HG02870 (cell line): Measurements from ENCODE around the gene UNC5A.

Experiments
- ATAC-seq: cut with Tn5 transposase; IDR thresholded peaks from one replicate; pipeline ENCODE4 v1.9.1; 2021; ENCODE audit warnings: mild to moderate bottlenecking, moderate library complexity; ENCODE audit not compliant: unreplicated experiment

The UNC5A gene

DNA sequence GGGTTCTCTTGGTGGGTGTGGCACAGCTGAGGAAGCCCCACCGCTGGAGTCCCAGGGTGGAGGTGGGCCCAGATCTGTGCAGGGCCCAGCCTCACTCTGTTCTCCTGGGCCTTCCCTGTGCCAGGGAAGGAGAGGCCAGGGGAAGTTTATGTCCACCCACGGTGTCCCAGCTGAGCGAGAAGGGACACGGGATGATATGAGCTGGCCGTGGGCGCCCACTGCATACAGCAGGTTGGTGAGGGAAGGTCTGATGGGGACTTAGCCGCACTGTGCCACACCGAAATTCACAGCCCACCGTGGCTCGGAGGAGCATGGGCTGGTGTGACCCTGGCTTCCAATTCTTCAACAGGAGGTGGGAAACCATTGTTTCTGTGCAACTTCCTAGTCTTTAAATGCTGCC is 33.9 kb downstream of the UNC5A start:
- ATAC-seq = no peak

- no peak for ATAC-seq
These were observed 34.5 kb downstream of the UNC5A start for GRCh38 chr5:176844706-176845391.

- no peak for ATAC-seq
These were observed 35.0 kb downstream of the UNC5A start for GRCh38 chr5:176845392-176845713.

- no peak for ATAC-seq
These were observed 36.2 kb downstream of the UNC5A start for GRCh38 chr5:176846335-176847140.

- ATAC-seq = no peak
These were observed 36.8 kb downstream of the UNC5A start for GRCh38 chr5:176847148-176847547.

GRCh38 chr5:176847726-176848290 is 37.4 kb downstream of the UNC5A start:
- ATAC-seq = no peak

DNA sequence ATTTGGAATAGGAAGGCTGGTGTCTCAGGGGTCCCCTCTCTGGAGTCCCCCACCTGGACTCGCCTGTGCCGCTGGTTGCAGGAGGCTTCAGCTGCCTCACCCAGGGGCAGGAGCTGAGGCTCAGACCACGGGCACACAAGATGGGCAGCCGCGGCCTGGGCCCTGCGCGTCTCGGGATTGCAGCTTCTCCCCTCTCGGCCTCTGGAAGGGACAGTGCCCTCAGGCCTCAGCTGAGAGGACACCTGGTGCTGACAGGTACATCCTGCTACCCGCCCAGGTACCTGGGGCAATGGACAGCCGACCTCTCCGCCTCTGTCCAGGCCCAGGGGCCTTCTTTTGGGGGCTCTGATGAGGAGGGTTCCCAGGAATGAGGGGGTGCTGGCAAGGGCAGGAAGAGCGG is 38.3 kb downstream of the UNC5A start:
- ATAC-seq = no peak

DNA sequence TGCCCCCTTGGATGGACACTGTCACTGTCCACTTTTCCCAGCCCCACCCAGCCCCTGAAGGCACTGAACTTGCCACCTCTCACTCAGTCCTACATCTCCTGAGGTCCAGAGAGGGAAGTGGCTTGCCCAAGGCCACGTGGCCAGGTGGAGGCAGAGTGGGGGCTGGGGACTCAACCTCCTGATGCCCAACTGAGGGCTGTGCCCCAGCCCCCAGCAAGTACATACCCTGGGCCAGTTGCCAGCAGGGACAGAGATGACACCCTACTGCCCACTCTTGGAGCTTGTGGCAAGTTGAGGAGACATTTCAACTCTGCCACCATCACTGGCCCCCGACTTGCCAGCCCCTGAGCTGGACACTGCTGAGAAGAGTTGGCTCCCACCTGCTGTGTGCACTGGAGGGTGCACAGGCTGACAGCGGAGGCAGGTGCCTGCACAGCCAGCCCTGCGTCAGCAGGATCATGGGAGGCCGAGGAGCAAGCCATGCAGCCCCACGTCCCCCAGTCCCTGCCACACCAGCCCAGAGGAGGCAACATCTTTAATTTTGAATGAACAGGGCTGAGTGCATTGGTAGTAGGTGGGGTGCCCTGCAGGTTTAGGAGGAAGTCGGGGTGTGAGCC is 39.4 kb downstream of the UNC5A start:
- no peak for ATAC-seq

DNA sequence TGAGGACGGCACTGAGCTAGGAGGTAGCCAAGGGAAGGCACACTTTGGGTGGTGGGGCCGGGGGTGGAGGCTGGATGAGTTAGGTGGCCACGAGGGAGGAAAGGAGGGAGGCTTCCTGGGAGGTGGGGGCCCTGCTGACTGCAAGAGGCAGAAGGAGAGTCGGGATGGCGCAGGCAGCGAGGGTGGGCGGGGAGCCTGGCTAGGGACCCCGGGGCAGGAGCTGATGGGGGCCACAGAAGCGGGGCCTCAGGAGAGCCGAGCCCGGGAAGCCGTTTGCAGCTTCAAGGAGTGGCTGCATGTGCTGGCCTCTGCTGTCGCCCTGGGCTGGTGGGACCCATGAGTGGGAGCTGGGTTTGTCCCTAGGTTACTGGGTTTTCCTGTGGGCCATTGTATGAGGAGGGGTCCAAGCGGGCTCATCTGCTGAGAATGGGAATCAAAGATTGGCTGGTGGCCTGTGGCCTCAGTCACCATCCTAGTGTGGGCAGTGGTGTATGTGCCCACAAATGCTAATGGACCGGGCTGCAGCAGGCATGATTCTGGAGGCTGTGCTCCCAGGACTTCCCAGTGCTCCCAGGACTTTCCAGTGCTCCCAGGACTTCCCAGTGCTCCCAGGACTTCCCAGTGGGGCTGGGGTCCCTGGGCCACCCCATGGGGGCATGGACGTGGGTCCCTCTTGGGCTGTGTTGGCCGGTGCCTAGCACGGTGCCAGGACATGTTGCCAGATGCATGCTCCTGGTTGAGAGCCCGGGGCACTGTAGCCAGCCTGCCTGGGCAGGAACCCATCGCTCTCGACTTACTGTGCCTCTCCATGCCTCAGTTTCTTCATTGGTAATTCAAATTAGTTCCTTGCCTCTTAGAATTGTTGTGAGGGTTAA is 40.2 kb downstream of the UNC5A start:
- ATAC-seq = no peak

DNA sequence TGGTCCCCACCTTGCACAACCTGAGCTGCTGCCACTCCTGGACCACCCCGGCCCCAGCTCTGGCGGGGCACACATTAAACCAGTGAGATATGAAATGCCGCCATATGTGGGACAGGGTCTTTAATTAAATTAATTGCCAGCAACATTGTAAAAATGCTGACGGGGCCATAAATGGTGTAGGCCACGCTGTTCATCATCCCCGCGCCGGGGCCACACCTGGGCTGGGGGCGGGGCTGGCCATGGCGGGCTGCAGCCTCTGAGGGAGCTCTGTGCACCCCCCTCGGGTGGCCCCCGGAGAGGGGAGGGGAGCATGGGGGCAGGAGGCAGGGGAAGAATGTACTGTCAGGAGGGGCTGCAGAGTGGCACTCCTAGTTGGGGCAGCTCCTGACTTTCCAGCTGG is 41.0 kb downstream of the UNC5A start:
- ATAC-seq = no peak

GRCh38 chr5:176851871-176852658 is 41.7 kb downstream of the UNC5A start:
- ATAC-seq = no peak

- ATAC-seq = no peak
These were observed 42.9 kb downstream of the UNC5A start for GRCh38 chr5:176853151-176853778.

DNA sequence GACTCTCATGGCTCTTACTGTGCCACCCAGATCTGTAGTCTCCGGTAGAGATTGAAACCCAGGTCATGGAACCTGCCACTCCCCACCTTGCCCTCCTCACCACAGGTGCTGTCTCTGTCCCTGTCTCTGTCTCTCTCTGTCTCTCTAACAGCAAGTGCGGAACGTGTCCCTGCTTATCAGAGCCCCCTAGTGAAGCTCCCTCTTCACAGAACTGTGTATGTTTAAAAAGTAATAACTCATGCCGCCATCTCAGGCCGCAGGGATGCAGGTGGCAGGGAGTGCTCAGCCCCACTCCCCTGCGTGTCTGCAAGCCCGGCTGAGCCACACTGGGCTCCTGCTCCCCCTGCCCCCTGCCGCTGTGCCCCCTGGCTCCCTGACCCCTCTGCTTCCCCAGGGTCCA is 43.8 kb downstream of the UNC5A start:
- no peak for ATAC-seq

GRCh38 chr5:176855598-176855997 is 45.2 kb downstream of the UNC5A start:
- no peak for ATAC-seq

GRCh38 chr5:176856746-176857145 is 46.4 kb downstream of the UNC5A start:
- no peak for ATAC-seq

DNA sequence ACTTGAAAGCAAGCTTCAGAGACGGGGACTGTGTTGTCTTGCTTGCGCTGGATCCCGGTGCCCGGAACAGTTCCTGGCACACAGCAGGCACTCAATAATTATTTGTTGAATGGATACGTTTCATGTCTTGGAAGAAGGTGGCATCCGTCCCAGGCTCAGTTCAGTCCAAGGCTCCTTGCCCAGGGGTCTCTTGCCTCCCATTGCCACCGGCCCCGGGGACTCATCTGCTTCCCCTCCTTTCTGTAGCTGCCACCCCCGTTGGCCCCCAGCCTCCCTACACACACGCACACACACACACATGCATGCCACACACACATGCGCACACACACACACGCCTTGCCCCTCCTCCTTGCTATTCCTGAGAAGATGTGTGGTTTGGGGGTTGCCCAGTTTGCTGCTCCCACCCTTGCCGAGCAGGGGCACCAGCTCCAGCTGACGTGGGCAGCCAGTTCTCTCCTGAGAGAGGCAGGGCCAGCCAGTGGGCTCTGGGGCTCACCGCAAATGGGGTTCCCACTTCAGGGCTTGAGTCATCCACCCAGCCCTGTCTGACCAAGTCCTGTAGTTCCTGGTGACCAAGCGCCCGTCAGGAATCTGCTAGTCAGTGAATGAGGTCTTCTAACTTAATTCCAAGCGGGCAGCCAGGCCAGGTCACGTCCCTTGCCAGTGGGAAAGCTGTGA is 47.0 kb downstream of the UNC5A start:
- ATAC-seq = no peak

- no peak for ATAC-seq
These were observed 47.5 kb downstream of the UNC5A start for GRCh38 chr5:176857894-176858273.

- ATAC-seq = no peak
These were observed 49.6 kb downstream of the UNC5A start for GRCh38 chr5:176859916-176860315.

DNA sequence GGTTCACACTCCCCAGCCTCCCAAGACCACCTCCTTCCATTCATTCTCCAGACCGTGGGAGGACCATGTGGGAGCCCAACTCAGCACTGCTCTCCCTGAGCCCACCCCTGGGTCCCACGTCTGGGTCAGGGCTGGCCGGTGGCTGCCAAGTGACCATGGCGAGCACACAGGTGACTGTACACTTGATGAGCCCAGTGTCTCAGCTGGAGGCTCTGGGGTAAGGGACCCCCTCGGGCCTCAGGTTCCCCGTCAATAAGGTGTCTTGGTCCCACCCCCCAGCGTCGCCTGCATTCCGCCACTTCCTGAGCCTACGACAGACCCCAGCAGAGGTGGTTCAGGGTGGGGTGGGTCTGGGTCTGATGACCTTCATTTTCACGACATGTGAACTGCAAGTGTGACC is 50.0 kb downstream of the UNC5A start:
- no peak for ATAC-seq
